ENCODE measurements around the gene ELN. TPM values are rescaled to one million over a fixed set of nuclear protein-coding genes. Genes with fewer than 3 reads are reported as not detected.
A peak's percentile ranks its signal among the peaks of the same experiment; 100 is the strongest.

Gene ELN
- total RNA-seq, 2 donors from 2014 or later: 6.9 to 12.6 TPM

DNA sequence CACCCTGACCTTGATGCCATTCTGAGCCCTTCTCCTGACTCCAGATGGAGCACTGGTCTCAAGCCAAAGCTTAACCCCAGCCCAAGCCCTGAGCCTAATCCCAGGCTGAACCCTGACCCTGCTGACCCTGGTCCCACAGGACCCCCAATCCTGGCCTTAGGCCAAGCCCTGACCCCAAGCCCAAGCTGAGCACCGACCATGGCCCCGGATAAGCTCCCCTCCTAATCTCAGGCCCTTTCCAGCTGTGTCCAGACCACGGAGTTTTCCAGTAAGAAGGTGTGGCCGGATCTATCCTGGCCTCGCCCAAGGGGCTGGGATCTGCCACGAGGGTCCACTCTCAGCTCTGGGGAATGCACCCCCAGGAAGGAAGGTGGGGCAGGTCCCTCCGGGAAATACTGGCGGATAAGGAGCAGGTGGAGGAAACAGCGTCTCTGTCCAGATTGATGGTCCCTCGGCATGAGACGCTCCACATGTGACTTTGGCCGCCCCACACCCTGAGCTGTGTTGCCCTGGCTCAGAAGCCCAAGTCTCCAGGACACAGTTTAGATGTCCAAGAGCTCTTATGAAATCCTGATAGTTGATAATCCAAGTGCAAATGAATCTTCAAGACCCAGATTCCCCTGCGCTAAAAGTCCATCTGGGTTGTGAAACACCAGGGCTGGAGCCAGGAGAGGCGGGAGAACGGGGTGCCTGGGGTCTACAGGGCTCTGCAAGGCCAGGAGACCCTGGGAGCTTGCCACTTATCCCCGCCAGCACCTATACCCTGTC is 10.4 kb downstream of the ELN start:
- H3K9me3 ChIP-seq: no peaks in the 10 kb centered on the region
- intact Hi-C loops (cut with DNase I): no loop called here
- peak overlapping the region in 1 of 2 donors; percentile 15 for H3K9ac ChIP-seq (ENCODE audit: low read depth in 2 of 2, low read length in 2 of 2)
- no peaks in the 10 kb centered on the region for H3K36me3 ChIP-seq
- DNase-seq: no peak
- no peak for TF ChIP-seq CTCF (IDR thresholded peaks at IDR 0.05)
- H3K4me1 ChIP-seq: no peaks in the 10 kb centered on the region
- H3K27ac ChIP-seq: no peak overlapping the region
- no peaks in the 10 kb centered on the region for H3K27me3 ChIP-seq
- H3K4me3 ChIP-seq: no peak overlapping the region

DNA sequence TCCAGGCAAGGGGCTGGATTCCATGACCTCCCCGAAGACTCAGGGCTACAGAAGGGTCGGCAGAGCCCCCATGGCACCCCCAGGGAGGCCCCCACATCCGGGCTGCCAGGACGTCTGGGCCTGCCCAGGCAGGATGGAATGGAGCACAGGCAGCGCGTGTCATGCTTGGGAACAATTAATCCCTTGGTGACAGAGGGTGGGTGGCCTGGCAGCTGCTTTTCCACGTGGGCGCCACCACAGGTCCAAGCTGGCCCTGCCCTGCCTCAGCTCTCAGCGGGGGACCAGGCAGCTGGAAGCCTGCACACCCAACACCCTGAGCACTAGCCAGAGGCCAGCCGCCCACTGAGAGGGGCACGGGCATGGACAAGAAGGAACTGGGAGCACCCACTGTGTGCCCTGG is 11.4 kb downstream of the ELN start:
- Histone ChIP-seq H3K27me3 (no peaks in the 10 kb centered on the region), H3K9ac (ENCODE audit: low read depth in 2 of 2, low read length in 2 of 2) (no peak overlapping the region), H3K36me3 (no peaks in the 10 kb centered on the region), H3K4me3 (no peak overlapping the region), H3K9me3 (no peaks in the 10 kb centered on the region), H3K4me1 (no peaks in the 10 kb centered on the region), H3K27ac (no peak overlapping the region)
- intact Hi-C loops (cut with DNase I): no loop called here
- no peak for TF ChIP-seq CTCF (IDR thresholded peaks at IDR 0.05)
- DNase-seq: no peak

DNA sequence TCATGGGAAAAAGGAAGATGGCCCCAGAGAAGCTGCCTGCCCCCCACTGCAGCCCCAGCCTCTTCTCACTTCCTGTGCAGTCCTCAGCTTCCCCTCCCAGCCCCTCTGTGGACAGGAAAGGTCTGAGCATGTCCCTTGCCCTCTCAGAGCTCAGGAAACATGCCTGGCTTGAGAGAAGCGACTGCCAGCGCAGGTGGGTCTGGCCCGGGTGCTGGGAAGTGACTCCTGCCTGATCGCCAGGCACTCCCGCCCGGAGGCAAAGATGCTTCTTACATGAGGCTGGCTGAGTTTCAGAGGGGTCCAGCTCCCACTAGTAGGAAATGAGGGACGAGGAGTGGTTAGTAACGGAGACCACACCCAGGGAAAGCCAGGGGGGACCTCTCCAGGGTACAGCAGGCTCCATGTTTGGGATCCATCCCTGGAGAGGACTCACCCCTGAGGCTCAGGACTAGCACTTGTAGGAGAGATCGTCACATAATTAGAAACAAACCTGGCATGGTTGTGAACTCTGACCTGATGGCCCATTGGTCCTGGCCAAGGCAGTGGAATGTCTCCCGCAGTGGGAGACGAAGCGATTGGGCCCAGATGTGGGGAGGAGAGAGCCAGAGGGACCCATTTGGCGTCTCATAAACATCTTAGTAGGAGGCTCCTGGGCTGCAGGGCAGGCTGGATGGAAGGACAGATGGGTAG is 12.3 kb downstream of the ELN start:
- Histone ChIP-seq H3K4me3 (no peak overlapping the region), H3K27ac (no peak overlapping the region), H3K9me3 (no peaks in the 10 kb centered on the region), H3K9ac (ENCODE audit: low read depth in 2 of 2, low read length in 2 of 2) (peak overlapping the region in 1 of 2 donors; percentile 24), H3K36me3 (no peaks in the 10 kb centered on the region), H3K4me1 (no peaks in the 10 kb centered on the region), H3K27me3 (no peaks in the 10 kb centered on the region)
- DNase-seq: no peak
- no peak for TF ChIP-seq CTCF (IDR thresholded peaks at IDR 0.05)
- intact Hi-C loops (cut with DNase I): no loop called here

DNA sequence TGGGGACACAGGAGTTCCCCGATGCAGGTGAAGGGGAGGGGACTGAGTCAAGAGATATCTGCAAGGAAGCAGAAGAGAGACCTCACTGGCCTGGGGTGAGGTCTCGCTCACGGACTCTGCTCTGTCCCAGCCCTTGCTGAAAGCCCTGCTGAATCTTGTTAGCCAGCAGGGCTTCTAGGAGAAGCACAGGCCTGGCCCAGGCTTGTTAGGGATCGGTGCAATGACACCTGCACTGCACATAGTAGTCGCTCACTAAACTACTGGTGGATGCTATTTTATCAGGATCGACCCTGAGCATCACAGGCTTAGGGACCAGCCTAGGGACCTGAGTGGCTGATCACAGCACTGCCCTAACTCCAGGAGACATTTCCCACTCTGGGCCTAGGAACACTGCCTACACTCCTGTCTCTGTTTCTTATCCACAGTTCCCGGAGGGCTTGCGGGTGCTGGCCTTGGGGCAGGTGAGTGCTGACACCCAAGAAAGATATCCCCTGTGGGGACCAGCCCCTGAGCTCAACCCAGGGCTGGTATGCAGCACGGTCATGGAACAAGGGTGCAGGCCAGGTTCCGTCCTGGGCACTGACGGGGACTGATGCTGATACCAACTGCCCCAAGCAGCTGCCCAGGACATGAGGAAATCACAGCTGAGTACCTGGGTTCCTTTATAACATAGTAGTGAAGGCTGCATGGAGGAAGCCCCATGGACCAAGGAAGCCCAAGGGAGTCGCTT is 13.0 kb downstream of the ELN start:
- Histone ChIP-seq H3K4me3 (no peak overlapping the region), H3K27ac (no peak overlapping the region), H3K27me3 (no peaks in the 10 kb centered on the region), H3K9ac (ENCODE audit: low read depth in 2 of 2, low read length in 2 of 2) (no peak overlapping the region), H3K9me3 (no peaks in the 10 kb centered on the region), H3K4me1 (no peaks in the 10 kb centered on the region), H3K36me3 (no peaks in the 10 kb centered on the region)
- TF ChIP-seq CTCF (IDR thresholded peaks at IDR 0.05): no peak
- no peak for DNase-seq
- intact Hi-C loops (cut with DNase I): no loop called here

DNA sequence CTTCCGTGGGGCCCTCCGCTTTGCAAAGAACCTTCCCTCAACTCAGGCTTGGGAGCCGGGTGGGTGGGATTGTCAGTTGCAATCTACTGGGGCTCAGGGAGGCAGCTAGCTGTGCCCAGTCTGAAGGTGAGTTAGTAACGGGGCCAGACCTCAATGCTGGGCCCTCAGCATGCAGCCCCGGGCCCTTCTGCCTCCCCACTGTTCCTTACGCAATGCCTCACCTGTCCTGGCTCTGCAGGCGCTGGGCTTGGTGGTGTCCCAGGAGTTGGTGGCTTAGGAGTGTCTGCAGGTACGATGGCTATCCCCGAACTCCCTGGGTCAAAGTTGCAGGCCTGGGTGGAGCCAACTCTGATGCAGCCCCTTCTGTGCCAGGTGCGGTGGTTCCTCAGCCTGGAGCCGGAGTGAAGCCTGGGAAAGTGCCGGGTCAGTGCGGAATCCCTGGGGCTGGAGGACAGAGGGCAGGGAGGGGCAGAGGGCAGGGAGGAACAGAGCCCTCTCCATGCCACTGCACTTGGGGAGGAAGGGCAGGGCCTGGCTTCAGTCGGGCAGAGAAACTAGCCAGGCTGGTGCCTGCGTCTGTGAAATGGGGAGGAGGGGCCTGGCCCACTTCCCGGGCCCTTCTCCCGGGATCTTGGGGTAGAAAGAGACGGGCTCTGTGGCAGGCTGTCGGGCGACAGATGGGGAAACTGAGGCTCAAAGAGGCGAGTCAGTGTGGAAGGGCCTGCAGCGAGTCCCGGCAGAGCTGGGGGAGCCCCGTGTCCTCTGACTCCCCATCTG is 15.0 kb downstream of the ELN start:
- Histone ChIP-seq H3K9ac (ENCODE audit: low read depth in 2 of 2, low read length in 2 of 2) (no peak overlapping the region), H3K4me1 (no peaks in the 10 kb centered on the region), H3K36me3 (no peaks in the 10 kb centered on the region), H3K27ac (no peak overlapping the region), H3K4me3 (no peak overlapping the region), H3K9me3 (no peaks in the 10 kb centered on the region), H3K27me3 (no peaks in the 10 kb centered on the region)
- no peak for TF ChIP-seq CTCF (IDR thresholded peaks at IDR 0.05)
- intact Hi-C loops (cut with DNase I): no loop called here
- no peak for DNase-seq

All from colonic mucosa (tissue), 4 donors.